ENCODE results near the gene ZRSR2.
"Not testable (repeated sequence)": the region's sequence is repeated elsewhere in the genome, so short reads cannot be mapped to it uniquely, and the experiment has no call there.

The ZRSR2 gene

GRCh38 chrX:15812192-15812938 lies 22.1 kb downstream of the ZRSR2 start:
- no peak overlapping the region for H3K9ac ChIP-seq (ENCODE audit: low read length)
- H3K27ac ChIP-seq (ENCODE audit: low read depth, low read length), result no peak overlapping the region
- H3K4me3 ChIP-seq (ENCODE audit: low read depth in 1 of 2, low read length in 2 of 2), result no peak overlapping the region
- H3K9me3 ChIP-seq (ENCODE audit: low read length), result no peaks in the 10 kb centered on the region
- peaks cover 47% of the 10 kb centered on the region for H3K36me3 ChIP-seq (ENCODE audit: insufficient read depth, low read length)
- H3K27me3 ChIP-seq (ENCODE audit: control insufficient read depth in 1 of 2, insufficient read depth in 2 of 2, low read length in 2 of 2), result no peaks in the 10 kb centered on the region
- H3K4me1 ChIP-seq (ENCODE audit: insufficient read depth, low read length), result no peaks in the 10 kb centered on the region

DNA sequence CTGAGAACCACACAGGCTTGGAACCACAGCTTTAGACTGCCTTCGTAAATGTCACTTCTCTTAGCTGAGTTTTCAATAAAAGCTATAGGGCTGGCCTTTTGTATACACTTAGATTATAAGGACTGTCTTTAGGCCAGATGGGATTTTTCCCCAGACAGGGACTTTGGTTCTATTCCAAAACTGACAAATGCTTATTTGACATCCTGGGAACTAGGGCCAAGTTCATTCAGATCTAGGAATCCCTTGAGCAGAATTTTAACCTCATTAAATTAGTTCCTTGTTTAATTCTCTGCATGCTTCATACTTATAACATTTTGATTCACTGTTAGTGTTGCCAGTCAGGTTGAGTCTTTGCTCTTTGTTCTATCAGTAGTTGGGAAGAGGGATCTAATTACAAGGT lies 23.1 kb downstream of the ZRSR2 start:
- Histone ChIP-seq H3K27ac (ENCODE audit: low read depth, low read length) (no peak overlapping the region), H3K9me3 (ENCODE audit: low read length) (no peaks in the 10 kb centered on the region), H3K27me3 (ENCODE audit: control insufficient read depth in 1 of 2, insufficient read depth in 2 of 2, low read length in 2 of 2) (no peaks in the 10 kb centered on the region), H3K4me1 (ENCODE audit: insufficient read depth, low read length) (no peaks in the 10 kb centered on the region), H3K36me3 (ENCODE audit: insufficient read depth, low read length) (peaks cover 49% of the 10 kb centered on the region), H3K4me3 (ENCODE audit: low read depth in 1 of 2, low read length in 2 of 2) (no peak overlapping the region), H3K9ac (ENCODE audit: low read length) (no peak overlapping the region)

- no peak overlapping the region for H3K4me3 ChIP-seq (ENCODE audit: low read depth in 1 of 2, low read length in 2 of 2)
- H3K27me3 ChIP-seq (ENCODE audit: control insufficient read depth in 1 of 2, insufficient read depth in 2 of 2, low read length in 2 of 2), result no peaks in the 10 kb centered on the region
- no peaks in the 10 kb centered on the region for H3K9me3 ChIP-seq (ENCODE audit: low read length)
- no peak overlapping the region for H3K9ac ChIP-seq (ENCODE audit: low read length)
- H3K27ac ChIP-seq (ENCODE audit: low read depth, low read length), result no peak overlapping the region
- H3K36me3 ChIP-seq (ENCODE audit: insufficient read depth, low read length), result peaks cover 42% of the 10 kb centered on the region
- no peaks in the 10 kb centered on the region for H3K4me1 ChIP-seq (ENCODE audit: insufficient read depth, low read length)
Measured at GRCh38 chrX:15814771-15815365, 24.6 kb downstream of the ZRSR2 start.

DNA sequence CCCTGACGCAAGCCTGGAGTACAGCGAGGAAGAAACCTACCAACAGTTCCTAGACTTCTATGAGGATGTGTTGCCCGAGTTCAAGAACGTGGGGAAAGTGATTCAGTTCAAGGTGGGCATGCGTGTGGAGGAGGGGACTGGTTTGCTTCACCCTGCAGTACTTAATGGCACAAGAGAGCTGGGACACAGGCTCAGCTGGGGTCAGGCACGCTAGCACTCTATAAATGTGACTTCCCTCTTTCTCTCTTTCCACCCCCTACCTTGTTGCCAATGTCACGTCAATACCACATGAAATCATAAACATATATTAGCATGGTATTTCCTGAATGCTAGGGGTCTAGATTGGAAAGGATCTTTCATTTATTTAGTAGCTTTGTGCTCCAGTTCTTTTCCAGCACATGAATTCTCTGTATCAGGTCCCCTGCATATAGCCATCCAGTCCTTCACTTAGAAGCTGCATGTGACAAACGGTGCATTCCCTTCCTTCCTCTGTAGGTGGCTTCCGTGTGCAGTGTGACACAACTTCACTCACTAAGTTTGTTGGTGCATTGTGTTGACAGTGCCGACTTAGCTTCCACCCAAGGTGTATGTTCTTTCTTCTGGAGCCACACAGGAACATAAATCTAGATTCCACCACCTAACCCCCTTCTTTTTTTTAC lies 25.6 kb downstream of the ZRSR2 start:
- H3K9ac ChIP-seq (ENCODE audit: low read length), result no peak overlapping the region

GRCh38 chrX:15816438-15816809 lies 26.1 kb downstream of the ZRSR2 start:
- H3K9ac ChIP-seq (ENCODE audit: low read length), result no peak overlapping the region
- no peaks in the 10 kb centered on the region for H3K4me1 ChIP-seq (ENCODE audit: insufficient read depth, low read length)
- H3K9me3 ChIP-seq (ENCODE audit: low read length), result no peaks in the 10 kb centered on the region
- H3K27me3 ChIP-seq (ENCODE audit: control insufficient read depth in 1 of 2, insufficient read depth in 2 of 2, low read length in 2 of 2), result no peaks in the 10 kb centered on the region
- no peak overlapping the region for H3K4me3 ChIP-seq (ENCODE audit: low read depth in 1 of 2, low read length in 2 of 2)
- H3K27ac ChIP-seq (ENCODE audit: low read depth, low read length), result no peak overlapping the region
- H3K36me3 ChIP-seq (ENCODE audit: insufficient read depth, low read length), result peaks cover 43% of the 10 kb centered on the region

More for the DNA sequence above, 25.6 kb downstream of the ZRSR2 start:
- no peaks in the 10 kb centered on the region for H3K9me3 ChIP-seq (ENCODE audit: low read length)
- no peaks in the 10 kb centered on the region for H3K4me1 ChIP-seq (ENCODE audit: insufficient read depth, low read length)
- H3K27me3 ChIP-seq (ENCODE audit: control insufficient read depth in 1 of 2, insufficient read depth in 2 of 2, low read length in 2 of 2), result no peaks in the 10 kb centered on the region
- H3K4me3 ChIP-seq (ENCODE audit: low read depth in 1 of 2, low read length in 2 of 2), result no peak overlapping the region
- no peak overlapping the region for H3K27ac ChIP-seq (ENCODE audit: low read depth, low read length)
- peaks cover 41% of the 10 kb centered on the region for H3K36me3 ChIP-seq (ENCODE audit: insufficient read depth, low read length)

DNA sequence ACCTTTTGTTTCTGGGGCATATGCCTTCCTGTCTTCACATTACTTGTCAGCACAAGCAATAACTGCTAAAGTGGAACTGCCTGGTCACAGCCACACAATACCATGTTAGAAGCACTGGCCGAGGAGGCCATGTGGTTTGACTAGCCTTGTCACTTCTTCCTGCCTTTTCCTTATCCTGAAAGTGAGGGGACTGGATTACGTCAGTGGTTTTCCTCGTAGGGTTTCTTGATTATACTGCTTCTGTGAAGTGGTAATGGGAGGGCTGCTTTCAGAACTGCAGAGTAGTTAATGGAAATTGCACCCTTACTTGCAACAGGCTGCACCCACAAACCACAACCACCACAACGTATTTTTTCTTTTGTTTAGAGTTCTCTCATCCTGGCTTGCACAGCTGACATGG lies 26.6 kb downstream of the ZRSR2 start:
- H3K4me3 ChIP-seq (ENCODE audit: low read depth in 1 of 2, low read length in 2 of 2), result no peak overlapping the region
- no peaks in the 10 kb centered on the region for H3K9me3 ChIP-seq (ENCODE audit: low read length)
- no peak overlapping the region for H3K27ac ChIP-seq (ENCODE audit: low read depth, low read length)
- H3K9ac ChIP-seq (ENCODE audit: low read length), result no peak overlapping the region
- no peaks in the 10 kb centered on the region for H3K4me1 ChIP-seq (ENCODE audit: insufficient read depth, low read length)
- no peaks in the 10 kb centered on the region for H3K27me3 ChIP-seq (ENCODE audit: control insufficient read depth in 1 of 2, insufficient read depth in 2 of 2, low read length in 2 of 2)
- H3K36me3 ChIP-seq (ENCODE audit: insufficient read depth, low read length), result peaks cover 43% of the 10 kb centered on the region

DNA sequence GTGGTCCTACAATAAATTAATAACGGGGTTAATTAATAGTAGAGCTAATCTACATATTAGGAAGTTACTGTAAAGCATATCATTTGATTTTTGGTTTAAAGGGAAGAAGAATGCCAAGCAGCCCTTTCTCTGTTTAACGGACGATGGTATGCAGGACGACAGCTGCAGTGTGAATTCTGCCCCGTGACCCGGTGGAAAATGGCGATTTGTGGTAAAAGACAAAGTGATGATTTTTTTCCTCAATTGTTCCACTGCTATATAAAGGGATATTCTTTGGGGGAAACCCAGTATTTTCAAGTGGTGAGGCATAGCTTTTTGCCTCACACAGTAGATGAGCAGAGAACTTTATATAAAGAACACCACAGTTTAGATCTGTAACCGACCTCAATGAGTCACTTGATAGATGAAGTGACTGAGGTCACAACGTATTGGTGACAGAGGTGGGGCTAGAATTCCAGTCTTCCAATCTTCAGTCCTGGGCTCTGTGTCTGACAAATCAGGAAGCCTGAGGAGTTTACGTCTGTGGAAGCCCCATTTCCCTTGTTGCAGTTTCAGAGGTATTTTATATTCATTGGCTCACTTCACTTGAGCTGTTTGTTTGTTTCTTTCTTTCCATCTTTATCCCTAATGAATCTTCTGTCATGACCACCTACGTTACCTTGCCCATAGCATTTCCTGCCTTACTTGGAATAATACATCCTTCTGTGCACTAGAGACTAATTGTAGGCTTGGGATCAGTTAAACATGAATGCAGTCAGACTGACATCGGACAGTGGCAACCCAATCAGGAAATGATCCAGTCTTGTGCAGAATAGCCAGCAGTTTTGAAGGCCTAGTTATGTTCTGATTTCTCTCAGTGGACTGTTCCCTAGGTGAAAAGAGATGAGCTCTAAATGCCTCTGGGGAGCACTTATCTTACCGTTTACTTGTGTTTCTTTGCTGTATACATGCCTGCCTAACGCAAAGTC lies 30.1 kb downstream of the ZRSR2 start:
- Histone ChIP-seq H3K9me3 (ENCODE audit: low read length) (no peaks in the 10 kb centered on the region), H3K4me3 (ENCODE audit: low read depth in 1 of 2, low read length in 2 of 2) (no peak overlapping the region), H3K4me1 (ENCODE audit: insufficient read depth, low read length) (no peaks in the 10 kb centered on the region), H3K27ac (ENCODE audit: low read depth, low read length) (no peak overlapping the region), H3K27me3 (ENCODE audit: control insufficient read depth in 1 of 2, insufficient read depth in 2 of 2, low read length in 2 of 2) (no peaks in the 10 kb centered on the region), H3K36me3 (ENCODE audit: insufficient read depth, low read length) (peaks cover 41% of the 10 kb centered on the region), H3K9ac (ENCODE audit: low read length) (no peak overlapping the region)

GRCh38 chrX:15822922-15823321 lies 32.6 kb downstream of the ZRSR2 start:
- H3K36me3 ChIP-seq (ENCODE audit: insufficient read depth, low read length), result peaks cover 21% of the 10 kb centered on the region
- H3K9me3 ChIP-seq (ENCODE audit: low read length), result no peaks in the 10 kb centered on the region
- no peak overlapping the region for H3K27ac ChIP-seq (ENCODE audit: low read depth, low read length)
- no peak overlapping the region for H3K4me3 ChIP-seq (ENCODE audit: low read depth in 1 of 2, low read length in 2 of 2)
- no peaks in the 10 kb centered on the region for H3K27me3 ChIP-seq (ENCODE audit: control insufficient read depth in 1 of 2, insufficient read depth in 2 of 2, low read length in 2 of 2)
- no peaks in the 10 kb centered on the region for H3K4me1 ChIP-seq (ENCODE audit: insufficient read depth, low read length)
- H3K9ac ChIP-seq (ENCODE audit: low read length), result no peak overlapping the region

- H3K36me3 ChIP-seq (ENCODE audit: insufficient read depth, low read length), result peaks cover 10% of the 10 kb centered on the region
- H3K27ac ChIP-seq (ENCODE audit: low read depth, low read length), result no peak overlapping the region
- H3K9ac ChIP-seq (ENCODE audit: low read length), result no peak overlapping the region
- no peaks in the 10 kb centered on the region for H3K9me3 ChIP-seq (ENCODE audit: low read length)
- H3K27me3 ChIP-seq (ENCODE audit: control insufficient read depth in 1 of 2, insufficient read depth in 2 of 2, low read length in 2 of 2), result no peaks in the 10 kb centered on the region
- no peak overlapping the region for H3K4me3 ChIP-seq (ENCODE audit: low read depth in 1 of 2, low read length in 2 of 2)
- H3K4me1 ChIP-seq (ENCODE audit: insufficient read depth, low read length), result no peaks in the 10 kb centered on the region
Measured at GRCh38 chrX:15825936-15826335, 35.7 kb downstream of the ZRSR2 start.

DNA sequence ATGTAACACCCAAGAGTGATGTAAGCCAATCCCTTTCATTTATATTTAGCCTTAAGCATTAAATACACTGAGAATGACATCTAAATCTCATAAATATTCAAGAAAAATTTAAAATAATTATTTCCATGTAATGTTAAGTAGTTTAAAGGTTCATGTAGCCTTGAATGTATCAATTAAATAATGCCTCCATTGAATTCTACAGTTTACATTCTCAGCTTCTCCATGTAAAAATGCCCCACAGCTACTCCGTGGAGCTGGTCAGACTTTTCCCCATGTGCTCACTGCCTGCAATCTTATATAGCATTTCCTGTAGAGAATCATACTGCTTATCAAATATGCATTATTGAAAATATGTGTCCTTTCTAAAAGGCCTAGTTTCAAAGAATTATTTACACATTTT lies 38.9 kb downstream of the ZRSR2 start:
- Histone ChIP-seq H3K4me3 (ENCODE audit: low read depth in 1 of 2, low read length in 2 of 2) (no peak overlapping the region), H3K9ac (ENCODE audit: low read length) (no peak overlapping the region), H3K36me3 (ENCODE audit: insufficient read depth, low read length) (no peaks in the 10 kb centered on the region), H3K4me1 (ENCODE audit: insufficient read depth, low read length) (no peaks in the 10 kb centered on the region), H3K27ac (ENCODE audit: low read depth, low read length) (no peak overlapping the region), H3K27me3 (ENCODE audit: control insufficient read depth in 1 of 2, insufficient read depth in 2 of 2, low read length in 2 of 2) (no peaks in the 10 kb centered on the region), H3K9me3 (ENCODE audit: low read length) (no peaks in the 10 kb centered on the region)

DNA sequence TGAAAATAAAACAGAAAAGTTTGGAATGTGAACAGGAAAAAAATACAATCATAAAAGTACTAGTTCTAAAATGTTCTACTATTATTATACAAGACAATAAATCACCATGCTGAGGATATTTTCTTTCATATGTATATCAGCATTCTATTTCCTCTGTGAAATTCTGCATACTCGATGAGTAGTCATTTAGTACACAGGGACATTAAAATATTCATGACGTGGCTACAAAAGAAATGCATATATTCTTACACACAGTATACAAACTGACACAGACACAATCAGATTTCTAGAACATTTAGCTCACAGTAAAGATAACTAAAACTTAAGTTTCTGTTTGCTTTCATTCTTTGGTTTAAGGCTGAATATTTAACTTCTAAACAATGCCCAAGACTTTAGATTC lies 41.1 kb downstream of the ZRSR2 start:
- not testable (repeated sequence) for H3K27ac ChIP-seq (ENCODE audit: low read depth, low read length); H3K4me3 ChIP-seq (ENCODE audit: low read depth in 1 of 2, low read length in 2 of 2); H3K36me3 ChIP-seq (ENCODE audit: insufficient read depth, low read length); H3K4me1 ChIP-seq (ENCODE audit: insufficient read depth, low read length); H3K9me3 ChIP-seq (ENCODE audit: low read length); H3K9ac ChIP-seq (ENCODE audit: low read length); H3K27me3 ChIP-seq (ENCODE audit: control insufficient read depth in 1 of 2, insufficient read depth in 2 of 2, low read length in 2 of 2)
